Measurements from ENCODE around the gene PPP1R36. TPM values are rescaled to one million over a fixed set of nuclear protein-coding genes. Genes with fewer than 3 reads are reported as not detected.

The PPP1R36 gene
- total and polyA plus RNA-seq, 10 donors = 0.26 to 1.1 (median 0.42) TPM; not detected in 2

- DNase-seq = peak; percentile 99
- Histone ChIP-seq H3K4me3 (peak within 1 kb of the TSS; percentile 48 to 89 (median 68)), H3K27me3 (replicated peaks in 1 of 7) (peaks cover 0 to 32% (median 13%) of the 10 kb centered on the region in 7 donors), H3K36me3 (no peaks in the 10 kb centered on the region), H3K9me3 (peaks cover 0 to 14% (median 7%) of the 10 kb centered on the region in 8 donors), H3K4me1 (peaks cover 6 to 42% (median 28%) of the 10 kb centered on the region in 6 donors), H3K27ac (peak within 1 kb of the TSS in 7 of 8 donors; percentile 65 to 85 (median 80))
- TF ChIP-seq, protein P1, sequence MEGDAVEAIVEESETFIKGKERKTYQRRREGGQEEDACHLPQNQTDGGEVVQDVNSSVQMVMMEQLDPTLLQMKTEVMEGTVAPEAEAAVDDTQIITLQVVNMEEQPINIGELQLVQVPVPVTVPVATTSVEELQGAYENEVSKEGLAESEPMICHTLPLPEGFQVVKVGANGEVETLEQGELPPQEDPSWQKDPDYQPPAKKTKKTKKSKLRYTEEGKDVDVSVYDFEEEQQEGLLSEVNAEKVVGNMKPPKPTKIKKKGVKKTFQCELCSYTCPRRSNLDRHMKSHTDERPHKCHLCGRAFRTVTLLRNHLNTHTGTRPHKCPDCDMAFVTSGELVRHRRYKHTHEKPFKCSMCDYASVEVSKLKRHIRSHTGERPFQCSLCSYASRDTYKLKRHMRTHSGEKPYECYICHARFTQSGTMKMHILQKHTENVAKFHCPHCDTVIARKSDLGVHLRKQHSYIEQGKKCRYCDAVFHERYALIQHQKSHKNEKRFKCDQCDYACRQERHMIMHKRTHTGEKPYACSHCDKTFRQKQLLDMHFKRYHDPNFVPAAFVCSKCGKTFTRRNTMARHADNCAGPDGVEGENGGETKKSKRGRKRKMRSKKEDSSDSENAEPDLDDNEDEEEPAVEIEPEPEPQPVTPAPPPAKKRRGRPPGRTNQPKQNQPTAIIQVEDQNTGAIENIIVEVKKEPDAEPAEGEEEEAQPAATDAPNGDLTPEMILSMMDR (IDR thresholded peaks at IDR 0.05 in 8 of 11, conservative IDR thresholded peaks at IDR 0.05 in 3 of 11) = peak; percentile 82 to 96 (median 92)
- TF ChIP-seq POLR2A (IDR thresholded peaks at IDR 0.05) (peak; percentile 34 to 78 (median 57)), POLR2AphosphoS5 (IDR thresholded peaks at IDR 0.05) (peak; percentile 93 to 97 (median 94))
- 9 to 18% (median 11%) methylated on average over 50 to 79 of the region's 79 CpGs for WGBS, 5 donors
- intact Hi-C loops (cut with DNase I; ENCODE audit: low total_unique reads) = loop anchor here (10.0 kb wide), 1 partner anchor 84 kb away; no protein-coding TSS in a partner anchor
Measured at GRCh38 chr14:64540208-64541202, 9.3 kb upstream of the PPP1R36 start, which contains the start of gene HSPA2. Gene HSPA2, plus strand, starts transcription at chr14:64540741. Its CDS starts 109 bp downstream, at chr14:64540850.

DNA sequence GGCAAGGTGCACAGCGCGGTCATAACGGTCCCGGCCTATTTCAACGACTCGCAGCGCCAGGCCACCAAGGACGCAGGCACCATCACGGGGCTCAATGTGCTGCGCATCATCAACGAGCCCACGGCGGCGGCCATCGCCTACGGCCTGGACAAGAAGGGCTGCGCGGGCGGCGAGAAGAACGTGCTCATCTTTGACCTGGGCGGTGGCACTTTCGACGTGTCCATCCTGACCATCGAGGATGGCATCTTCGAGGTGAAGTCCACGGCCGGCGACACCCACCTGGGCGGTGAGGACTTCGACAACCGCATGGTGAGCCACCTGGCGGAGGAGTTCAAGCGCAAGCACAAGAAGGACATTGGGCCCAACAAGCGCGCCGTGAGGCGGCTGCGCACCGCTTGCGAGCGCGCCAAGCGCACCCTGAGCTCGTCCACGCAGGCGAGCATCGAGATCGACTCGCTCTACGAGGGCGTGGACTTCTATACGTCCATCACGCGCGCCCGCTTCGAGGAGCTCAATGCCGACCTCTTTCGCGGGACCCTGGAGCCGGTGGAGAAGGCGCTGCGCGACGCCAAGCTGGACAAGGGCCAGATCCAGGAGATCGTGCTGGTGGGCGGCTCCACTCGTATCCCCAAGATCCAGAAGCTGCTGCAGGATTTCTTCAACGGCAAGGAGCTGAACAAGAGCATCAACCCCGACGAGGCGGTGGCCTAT, 8.3 kb upstream of the PPP1R36 start:
- H3K9me3 ChIP-seq = peaks cover 0 to 14% (median 7%) of the 10 kb centered on the region in 8 donors
- H3K27me3 ChIP-seq (replicated peaks in 1 of 7) = peaks cover 0 to 32% (median 13%) of the 10 kb centered on the region in 7 donors
- intact Hi-C loops (cut with DNase I; ENCODE audit: low total_unique reads) = loop anchor here (10.0 kb wide), 1 partner anchor 83 kb away; no protein-coding TSS in a partner anchor
- TF ChIP-seq POLR2A (IDR thresholded peaks at IDR 0.05) (no peak), POLR2AphosphoS5 (IDR thresholded peaks at IDR 0.05) (peak in 2 of 3 donors; percentile 33 to 34)
- TF ChIP-seq, protein P1 (IDR thresholded peaks at IDR 0.05 in 8 of 11, conservative IDR thresholded peaks at IDR 0.05 in 3 of 11) = no peak
- DNase-seq = peak; percentile 85
- H3K27ac ChIP-seq = peak overlapping the region in 4 of 8 donors; percentile 53 to 85 (median 80)
- H3K4me1 ChIP-seq = peaks cover 6 to 42% (median 28%) of the 10 kb centered on the region in 6 donors
- WGBS, 5 donors = 23 to 28% (median 27%) methylated on average over 19 to 73 of the region's 73 CpGs
- peak overlapping the region in 7 of 8 donors; percentile 24 to 89 (median 73) for H3K4me3 ChIP-seq
- no peaks in the 10 kb centered on the region for H3K36me3 ChIP-seq

GRCh38 chr14:64541972-64542835, 7.6 kb upstream of the PPP1R36 start:
- 11 to 22% (median 11%) methylated on average over 49 to 61 of the region's 61 CpGs for WGBS, 5 donors
- peak; percentile 76 for DNase-seq

More at GRCh38 chr14:64541972-64542835, 7.6 kb upstream of the PPP1R36 start:
- H3K4me3 ChIP-seq = peak overlapping the region; percentile 13 to 89 (median 68)
- no peaks in the 10 kb centered on the region for H3K36me3 ChIP-seq
- H3K27me3 ChIP-seq (replicated peaks in 1 of 7) = peaks cover 0 to 35% (median 13%) of the 10 kb centered on the region in 7 donors
- peak overlapping the region in 1 of 8 donors; percentile 84 for H3K27ac ChIP-seq
- H3K4me1 ChIP-seq = peaks cover 6 to 42% (median 28%) of the 10 kb centered on the region in 6 donors
- peaks cover 0 to 14% (median 7%) of the 10 kb centered on the region in 8 donors for H3K9me3 ChIP-seq
- TF ChIP-seq POLR2AphosphoS5 (IDR thresholded peaks at IDR 0.05) (peak in 2 of 3 donors; percentile 20 to 21), POLR2A (IDR thresholded peaks at IDR 0.05) (no peak)
- TF ChIP-seq, protein P1 (IDR thresholded peaks at IDR 0.05 in 8 of 11, conservative IDR thresholded peaks at IDR 0.05 in 3 of 11) = no peak
- intact Hi-C loops (cut with DNase I; ENCODE audit: low total_unique reads) = loop anchor here (10.0 kb wide), 1 partner anchor 83 kb away; no protein-coding TSS in a partner anchor
